HepG2 (cell line): Measurements from ENCODE around the gene MTA2. TPM values are rescaled to one million over a fixed set of nuclear protein-coding genes. Genes with fewer than 3 reads are reported as not detected.
A peak's percentile ranks its signal among the peaks of the same experiment; 100 is the strongest.

Experiments
- ATF7-NPFF ChIP-seq: sonication (generic); formaldehyde crosslinking; IDR thresholded peaks from 2 replicates; pipeline ENCODE4 v1.8.1; 2023; ENCODE audit warnings: mild to moderate bottlenecking, low read depth, missing genetic modification reagents, moderate library complexity
- CC2D1A ChIP-seq: sonication (generic); formaldehyde crosslinking; IDR thresholded peaks from 2 replicates; pipeline ENCODE4 v1.8.1; 2023; ENCODE audit warnings: mild to moderate bottlenecking, missing genetic modification reagents
- CSRNP2 ChIP-seq: sonication (generic); formaldehyde crosslinking; conservative IDR thresholded peaks from 2 replicates; pipeline ENCODE4 v1.8.0; 2022; ENCODE audit warnings: low read depth, missing genetic modification reagents
- DR1 ChIP-seq: sonication (generic); formaldehyde crosslinking; IDR thresholded peaks from 2 replicates; pipeline ENCODE4 v1.8.0; 2021; ENCODE audit warnings: mild to moderate bottlenecking, missing genetic modification reagents, inconsistent platforms
- IKZF4 ChIP-seq: sonication (generic); formaldehyde crosslinking; IDR thresholded peaks from 2 replicates; pipeline ENCODE4 v1.5.1; 2020; ENCODE audit warnings: borderline replicate concordance, mild to moderate bottlenecking, low read depth, missing genetic modification reagents; ENCODE audit errors: not compliant biosample characterization
- IRX3 ChIP-seq: sonication (generic); formaldehyde crosslinking; IDR thresholded peaks from 2 replicates; pipeline ENCODE4 v1.8.1; 2023; ENCODE audit warnings: mild to moderate bottlenecking, low read depth, missing genetic modification reagents, borderline replicate concordance
- KDM2A ChIP-seq: sonication (generic); formaldehyde crosslinking; IDR thresholded peaks from 2 replicates; pipeline ENCODE4 v1.4.0; 2020; ENCODE audit warnings: low read depth, missing genetic modification reagents, borderline replicate concordance
- KDM3A ChIP-seq: IDR thresholded peaks from 2 replicates; pipeline ENCODE4 v1.6.1; 2018; ENCODE audit warnings: low read depth, missing compliant biosample characterization
- MBD4 ChIP-seq: IDR thresholded peaks from 2 replicates; pipeline ENCODE4 v1.6.1; 2012; ENCODE audit warnings: low read length, inconsistent platforms, borderline replicate concordance
- PHB2 ChIP-seq: fragments of 450-650 bp; IDR thresholded peaks from 2 replicates; pipeline ENCODE4 v1.6.1; 2018; ENCODE audit not compliant: partially characterized antibody
- RFXAP ChIP-seq: sonication (generic); formaldehyde crosslinking; IDR thresholded peaks from 2 replicates; pipeline ENCODE4 v1.4.0; 2020; ENCODE audit warnings: missing genetic modification reagents, borderline replicate concordance
- SNAI1 ChIP-seq: sonication (generic); formaldehyde crosslinking; IDR thresholded peaks from 2 replicates; pipeline ENCODE4 v1.5.0; 2020; ENCODE audit warnings: mild to moderate bottlenecking, missing genetic modification reagents, borderline replicate concordance
- ZFX ChIP-seq: sonication (generic); formaldehyde crosslinking; IDR thresholded peaks from 2 replicates; pipeline ENCODE4 v1.4.0; 2020; ENCODE audit warnings: mild to moderate bottlenecking, low read depth, missing genetic modification reagents, moderate library complexity
- ZMYM4 ChIP-seq: sonication (generic); formaldehyde crosslinking; IDR thresholded peaks from 2 replicates; pipeline ENCODE4 v1.8.1; 2023; ENCODE audit warnings: mild to moderate bottlenecking, missing genetic modification reagents
- ZNF136 ChIP-seq: sonication (generic); formaldehyde crosslinking; IDR thresholded peaks from 2 replicates; pipeline ENCODE4 v1.8.1; 2022; ENCODE audit warnings: low read depth, mild to moderate bottlenecking, moderate library complexity, missing genetic modification reagents
- ZNF24 ChIP-seq: fragments of 450-650 bp; IDR thresholded peaks from 2 replicates; pipeline ENCODE4 v1.6.1; 2017; ENCODE audit warnings: antibody characterized with exemption, mild to moderate bottlenecking
- ZNF331 ChIP-seq: sonication (generic); formaldehyde crosslinking; IDR thresholded peaks from 2 replicates; pipeline ENCODE4 v1.4.0; 2020; ENCODE audit warnings: missing genetic modification reagents
- ZNF576 ChIP-seq: sonication (generic); formaldehyde crosslinking; IDR thresholded peaks from 2 replicates; pipeline ENCODE4 v1.4.0; 2020; ENCODE audit warnings: mild to moderate bottlenecking, missing genetic modification reagents
- ZNF614 ChIP-seq: IDR thresholded peaks from 2 replicates; pipeline ENCODE4 v1.6.1; 2018; ENCODE audit warnings: missing biosample characterization, missing genetic modification reagents, inconsistent platforms, borderline replicate concordance
- ZNF670 ChIP-seq: sonication (generic); formaldehyde crosslinking; IDR thresholded peaks from 2 replicates; pipeline ENCODE4 v1.8.0; 2022; ENCODE audit warnings: mild to moderate bottlenecking, missing genetic modification reagents, borderline replicate concordance
- ZNF7 ChIP-seq: IDR thresholded peaks from 2 replicates; pipeline ENCODE4 v1.6.1; 2016; ENCODE audit warnings: missing biosample characterization, missing genetic modification reagents
- ZNF790 ChIP-seq: sonication (generic); formaldehyde crosslinking; IDR thresholded peaks from 2 replicates; pipeline ENCODE4 v1.8.0; 2022; ENCODE audit warnings: missing genetic modification reagents, mild to moderate bottlenecking, borderline replicate concordance
- ZSCAN30 ChIP-seq: sonication (generic); formaldehyde crosslinking; IDR thresholded peaks from 2 replicates; pipeline ENCODE4 v1.5.0; 2020; ENCODE audit warnings: mild to moderate bottlenecking, missing genetic modification reagents
- polyA plus RNA-seq, 8 experiments: library from polyadenylated mRNA; depleted of rRNA in 3 of 8; stranded (reverse) in 7 of 8; unstranded in 1 of 8; fragments of >200 nt; fragmentation: Illumina TruSeq in 4 of 8; extraction: Trizol in 4 of 8; gene quantifications; 2 replicates each; pipeline versions ENCODE4 v1.2.1 to v1.2.3, GENCODE V29; 2011 to 2016; ENCODE audit warnings: low read depth in 4 of 8, missing spikeins in 1 of 8, mixed read lengths in 1 of 8; ENCODE audit not compliant: insufficient read depth in 1 of 8
- total RNA-seq, 5 experiments: library from RNA; depleted of rRNA; stranded (reverse); fragments of >200 nt; fragmentation: Illumina TruSeq; extraction: Trizol; gene quantifications; 2 replicates each; pipeline ENCODE4 v1.2.3, GENCODE V29; 2016; ENCODE audit warnings: low read depth in 1 of 5
- TF ChIP-seq, protein P1 (sequence below): sonication (generic); formaldehyde crosslinking; IDR thresholded peaks from 2 replicates; pipeline ENCODE4 v1.5.1; 2020; ENCODE audit warnings: missing genetic modification reagents, mild to moderate bottlenecking, borderline replicate concordance
- TF ChIP-seq, protein P2 (sequence below): sonication (generic); formaldehyde crosslinking; IDR thresholded peaks from 2 replicates; pipeline ENCODE4 v1.9.0; 2022; ENCODE audit warnings: low read depth, missing genetic modification reagents

Gene MTA2
- total and polyA plus RNA-seq, 2 of the 13 experiments (the other 11 are each of a cell fraction or from before 2014, with no cell fraction given) = 14.0 to 70.0 TPM

- TF ChIP-seq, protein P1, sequence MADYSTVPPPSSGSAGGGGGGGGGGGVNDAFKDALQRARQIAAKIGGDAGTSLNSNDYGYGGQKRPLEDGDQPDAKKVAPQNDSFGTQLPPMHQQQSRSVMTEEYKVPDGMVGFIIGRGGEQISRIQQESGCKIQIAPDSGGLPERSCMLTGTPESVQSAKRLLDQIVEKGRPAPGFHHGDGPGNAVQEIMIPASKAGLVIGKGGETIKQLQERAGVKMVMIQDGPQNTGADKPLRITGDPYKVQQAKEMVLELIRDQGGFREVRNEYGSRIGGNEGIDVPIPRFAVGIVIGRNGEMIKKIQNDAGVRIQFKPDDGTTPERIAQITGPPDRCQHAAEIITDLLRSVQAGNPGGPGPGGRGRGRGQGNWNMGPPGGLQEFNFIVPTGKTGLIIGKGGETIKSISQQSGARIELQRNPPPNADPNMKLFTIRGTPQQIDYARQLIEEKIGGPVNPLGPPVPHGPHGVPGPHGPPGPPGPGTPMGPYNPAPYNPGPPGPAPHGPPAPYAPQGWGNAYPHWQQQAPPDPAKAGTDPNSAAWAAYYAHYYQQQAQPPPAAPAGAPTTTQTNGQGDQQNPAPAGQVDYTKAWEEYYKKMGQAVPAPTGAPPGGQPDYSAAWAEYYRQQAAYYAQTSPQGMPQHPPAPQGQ (CRISPR knock-in tag) = no peak
- TF ChIP-seq DR1 (CRISPR knock-in tag) (no peak; the same call in 1 of the 2 replicates), ZNF331 (0 out of 2 replicates have a peak, but pooled peaks have one; percentile 47), ZFX (CRISPR knock-in tag) (peak; percentile 27; the same call in 1 of the 2 replicates), ZSCAN30 (CRISPR knock-in tag) (no peak), ZMYM4 (CRISPR knock-in tag) (peak; percentile 81; the same call in 1 of the 2 replicates), MBD4 (no peak), ZNF24 (no peak), SNAI1 (CRISPR knock-in tag) (no peak), CC2D1A (CRISPR knock-in tag) (no peak), ATF7-NPFF (no peak), IRX3 (CRISPR knock-in tag) (no peak), ZNF670 (CRISPR knock-in tag) (no peak), ZNF614 (no peak), ZNF576 (CRISPR knock-in tag) (no peak), ZNF790 (CRISPR knock-in tag) (no peak), IKZF4 (CRISPR knock-in tag) (no peak), ZNF136 (CRISPR knock-in tag) (no peak), KDM3A (CRISPR knock-in tag) (no peak), PHB2 (no peak), ZNF7 (CRISPR knock-in tag) (no peak), KDM2A (CRISPR knock-in tag) (peak; percentile 61; the same call in 1 of the 2 replicates), RFXAP (CRISPR knock-in tag) (peak; percentile 88; the same call in 1 of the 2 replicates), CSRNP2 (CRISPR knock-in tag) (no peak)
- TF ChIP-seq, protein P2, sequence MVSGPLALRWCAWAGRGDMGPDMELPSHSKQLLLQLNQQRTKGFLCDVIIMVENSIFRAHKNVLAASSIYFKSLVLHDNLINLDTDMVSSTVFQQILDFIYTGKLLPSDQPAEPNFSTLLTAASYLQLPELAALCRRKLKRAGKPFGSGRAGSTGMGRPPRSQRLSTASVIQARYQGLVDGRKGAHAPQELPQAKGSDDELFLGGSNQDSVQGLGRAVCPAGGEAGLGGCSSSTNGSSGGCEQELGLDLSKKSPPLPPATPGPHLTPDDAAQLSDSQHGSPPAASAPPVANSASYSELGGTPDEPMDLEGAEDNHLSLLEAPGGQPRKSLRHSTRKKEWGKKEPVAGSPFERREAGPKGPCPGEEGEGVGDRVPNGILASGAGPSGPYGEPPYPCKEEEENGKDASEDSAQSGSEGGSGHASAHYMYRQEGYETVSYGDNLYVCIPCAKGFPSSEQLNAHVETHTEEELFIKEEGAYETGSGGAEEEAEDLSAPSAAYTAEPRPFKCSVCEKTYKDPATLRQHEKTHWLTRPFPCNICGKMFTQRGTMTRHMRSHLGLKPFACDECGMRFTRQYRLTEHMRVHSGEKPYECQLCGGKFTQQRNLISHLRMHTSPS (CRISPR knock-in tag) = no peak
Measured at GRCh38 chr11:62599069-62599696, 2.5 kb downstream of the MTA2 start (continued).
